ENCODE data around the gene PTGFRN. TPM values are rescaled to one million over a fixed set of nuclear protein-coding genes. Genes with fewer than 3 reads are reported as not detected.

PTGFRN gene
- 121 and 151 TPM in 2 replicates for total RNA-seq

DNA sequence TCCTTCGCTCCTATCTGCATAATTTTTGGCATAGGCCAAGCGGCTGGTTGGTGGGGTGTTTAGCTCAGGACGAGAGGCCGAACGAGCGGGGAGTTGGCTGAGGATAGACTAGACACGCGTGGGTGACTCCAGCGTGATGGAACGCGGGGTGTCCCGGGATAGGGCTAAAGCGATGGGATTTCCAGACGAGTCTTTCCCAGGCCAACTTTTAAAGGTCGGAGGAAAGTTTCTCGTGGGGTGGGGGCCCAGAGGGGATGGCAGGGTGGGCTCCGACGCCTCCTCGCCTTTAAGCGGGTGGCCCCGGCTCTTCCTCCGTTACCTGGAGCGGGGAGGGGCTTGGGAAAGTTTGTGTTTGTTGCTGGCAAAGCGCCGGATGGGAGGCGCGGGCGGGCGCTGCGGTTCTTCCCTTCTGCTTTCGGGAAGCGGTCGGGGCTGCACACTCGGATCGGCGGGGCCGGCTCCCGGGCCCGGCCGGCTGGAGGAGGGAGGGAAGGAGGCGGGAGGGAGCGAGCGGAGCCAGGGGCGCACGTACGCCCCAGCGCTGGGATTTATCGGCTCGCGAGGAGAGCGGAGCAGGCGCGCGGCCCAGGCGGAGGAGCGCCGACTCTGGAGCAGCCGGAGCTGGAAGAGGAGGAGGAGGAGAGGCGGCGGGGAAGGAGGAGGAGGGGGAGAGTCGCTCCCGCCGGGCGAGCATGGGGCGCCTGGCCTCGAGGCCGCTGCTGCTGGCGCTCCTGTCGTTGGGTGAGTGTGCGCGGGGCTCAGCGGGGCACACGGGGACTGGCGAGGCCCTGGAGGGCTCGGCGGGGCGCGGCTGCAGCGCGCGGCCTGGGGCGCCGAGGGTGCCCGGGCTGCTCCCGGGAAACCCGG, at the start of gene PTGFRN:
TSS of gene PTGFRN (plus strand) at position 405 of the 867 bp plus-strand sequence. CDS start at position 693, 288 bp downstream.

DNA sequence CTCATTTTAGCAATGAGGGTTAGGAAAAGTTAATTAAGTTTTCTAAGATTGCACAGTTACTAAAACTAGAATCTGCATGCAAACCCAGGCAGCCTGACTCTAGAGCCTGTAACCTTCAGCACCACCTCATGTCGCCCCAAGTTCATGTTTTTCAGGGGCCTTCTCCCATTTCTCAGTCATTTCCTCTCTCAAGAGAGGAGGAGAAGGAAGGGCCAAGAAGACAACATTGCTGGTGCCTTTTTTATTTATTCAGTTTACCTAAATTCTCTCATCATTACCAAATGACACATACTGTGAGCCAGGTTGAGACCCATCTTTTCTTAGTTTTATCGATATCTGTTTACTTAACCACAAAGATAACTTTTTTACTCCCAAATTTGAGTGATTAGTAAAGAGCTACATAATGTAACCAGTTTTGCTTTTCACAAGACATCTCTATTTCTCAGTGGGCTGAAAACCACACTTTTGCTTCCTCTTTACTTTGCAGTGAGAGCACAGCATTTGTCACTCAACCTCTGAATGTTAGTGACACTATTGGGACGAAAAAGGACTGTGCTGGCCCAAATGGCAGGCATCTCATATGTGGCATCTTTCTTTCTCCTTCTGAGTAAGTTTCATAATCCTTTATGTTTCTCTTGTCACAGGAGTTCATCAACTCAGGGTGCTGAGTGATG, 91.7 kb downstream of the PTGFRN start, which contains the start of gene CD101:
TSS of gene CD101 (plus strand) at position 507 of the 674 bp plus-strand sequence. CDS start at position 565, 58 bp downstream.

Other genes with a start within 250 kb of the PTGFRN start
- 33.9 and 38.3 TPM in 2 replicates for gene IGSF3, start 242.2 kb upstream of the PTGFRN start, total RNA-seq
- not detected in 2 replicates for gene CD2, start 155.5 kb upstream of the PTGFRN start, total RNA-seq
- 0.46 and 0.70 TPM in 2 replicates for gene CD101, start 91.8 kb downstream of the PTGFRN start, total RNA-seq
- 13.1 and 22.5 TPM in 2 replicates for gene TTF2, start 150.4 kb downstream of the PTGFRN start, total RNA-seq
- 1.6 and 2.7 TPM in 2 replicates for gene TRIM45, start 211.8 kb downstream of the PTGFRN start, total RNA-seq